SIG-M5 treated with dmso at 0.1 percent for 504 hours (cell line): ENCODE data around the gene ZNF268.
"Not testable (repeated sequence)": the region's sequence is repeated elsewhere in the genome, so short reads cannot be mapped to it uniquely, and the experiment has no call there.

ENCODE experiments used
- DNase-seq: peaks from one replicate; lab custom pipeline; 2025; ENCODE audit not compliant: unreplicated experiment; lab: John Stamatoyannopoulos, UW

ZNF268 gene

GRCh38 chr12:133226690-133227089 is 45.4 kb downstream of the ZNF268 start:
- DNase-seq: no peak

DNA sequence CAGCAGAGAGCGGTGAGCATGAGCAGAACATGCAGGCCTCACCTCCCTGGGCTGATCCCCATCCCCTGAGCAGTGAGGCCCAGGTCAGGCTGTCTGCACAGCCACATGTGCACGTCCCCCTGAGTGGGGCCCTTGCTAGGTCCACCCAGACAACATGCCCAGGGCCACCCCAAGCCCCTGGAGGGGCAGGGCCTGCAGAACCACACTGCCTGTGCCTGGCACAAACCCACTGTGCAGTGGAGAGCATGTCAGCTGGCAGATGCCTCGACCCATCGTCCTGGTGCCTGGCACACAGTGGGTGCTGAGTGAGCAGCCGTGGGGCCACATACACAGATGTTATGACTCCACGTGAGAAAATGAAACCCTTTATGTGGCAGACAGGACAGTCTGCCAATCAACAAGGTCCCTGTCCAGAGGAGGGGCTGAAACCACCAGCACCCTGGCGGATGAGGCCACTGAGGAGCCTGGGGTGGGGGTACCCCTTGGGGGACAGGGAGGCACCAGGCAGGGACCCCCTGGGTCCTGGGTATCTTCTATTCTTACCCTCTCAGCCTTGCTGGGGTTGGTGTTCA is 46.1 kb downstream of the ZNF268 start:
- no peak for DNase-seq

DNA sequence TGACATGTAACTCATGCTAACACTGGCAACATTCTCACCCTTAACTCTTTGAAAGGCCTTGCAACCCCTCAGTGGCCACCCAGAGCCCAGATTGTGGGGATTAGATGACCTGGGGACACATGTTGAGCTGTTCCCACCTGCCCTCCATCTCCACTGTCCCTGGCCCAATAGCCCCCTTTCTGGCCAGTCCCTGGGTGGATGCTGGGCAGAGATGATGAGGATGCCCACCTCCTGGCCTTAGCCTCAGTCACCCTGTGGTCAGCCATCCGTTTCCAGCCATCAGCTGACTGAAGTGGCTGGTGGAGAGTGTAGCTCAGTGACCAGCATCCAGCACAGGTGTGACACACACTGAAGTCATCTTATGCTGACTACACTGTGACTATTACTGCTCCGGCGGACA is 49.7 kb downstream of the ZNF268 start:
- no peak for DNase-seq

DNA sequence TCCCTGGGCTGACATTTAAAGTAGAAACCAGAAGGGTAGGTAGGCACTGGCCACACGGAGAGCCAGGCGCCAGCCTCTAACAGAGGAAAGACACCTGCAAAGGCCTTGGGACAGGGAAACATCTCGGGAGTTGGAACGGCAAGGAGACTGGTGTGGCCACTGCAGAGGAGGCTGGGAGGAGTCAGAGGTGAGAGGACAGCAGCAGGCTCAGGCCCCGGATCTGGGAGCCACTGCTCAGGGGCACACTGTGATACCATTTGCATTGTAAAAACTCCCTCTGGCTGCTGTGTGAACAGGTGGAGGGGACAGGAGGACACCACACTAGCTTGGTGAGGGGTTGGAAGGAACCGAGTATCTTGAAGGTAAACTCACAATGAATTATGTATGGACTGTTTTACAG is 51.7 kb downstream of the ZNF268 start:
- DNase-seq: no peak

- no peak for DNase-seq
Observed at GRCh38 chr12:133233993-133234564, 52.8 kb downstream of the ZNF268 start.

- no peak for DNase-seq
Observed at GRCh38 chr12:133234971-133235370, 53.7 kb downstream of the ZNF268 start.

GRCh38 chr12:133235401-133236112 is 54.3 kb downstream of the ZNF268 start, which contains the start of gene ANHX:
TSS of gene ANHX (minus strand) at chr12:133235877. CDS start at chr12:133234356, 1,521 bp downstream.
- no peak for DNase-seq

GRCh38 chr12:133236144-133236543 is 54.8 kb downstream of the ZNF268 start:
- DNase-seq: no peak

- no peak for DNase-seq
Observed at GRCh38 chr12:133236556-133236955, 55.3 kb downstream of the ZNF268 start.

DNA sequence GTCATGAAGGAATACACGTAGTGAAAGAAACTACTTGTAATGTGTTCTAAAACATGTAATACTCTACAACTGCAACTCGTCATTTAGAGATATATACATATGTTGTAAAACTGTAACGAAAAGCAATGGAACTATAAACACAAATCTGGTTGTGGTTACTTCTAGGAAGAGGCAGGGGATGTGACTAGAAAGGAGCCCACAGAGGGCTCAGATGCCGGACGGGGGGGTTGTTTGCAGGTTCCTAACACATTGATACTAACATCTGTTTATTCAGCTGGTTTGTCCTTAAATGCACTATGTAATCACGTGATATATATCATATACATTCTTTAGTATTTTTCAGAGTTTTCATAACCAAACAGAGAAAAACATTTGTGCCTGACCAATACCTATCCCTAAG is 70.4 kb downstream of the ZNF268 start:
- DNase-seq: no peak

GRCh38 chr12:133255833-133256232 is 74.5 kb downstream of the ZNF268 start:
- not testable (repeated sequence) for DNase-seq

DNA sequence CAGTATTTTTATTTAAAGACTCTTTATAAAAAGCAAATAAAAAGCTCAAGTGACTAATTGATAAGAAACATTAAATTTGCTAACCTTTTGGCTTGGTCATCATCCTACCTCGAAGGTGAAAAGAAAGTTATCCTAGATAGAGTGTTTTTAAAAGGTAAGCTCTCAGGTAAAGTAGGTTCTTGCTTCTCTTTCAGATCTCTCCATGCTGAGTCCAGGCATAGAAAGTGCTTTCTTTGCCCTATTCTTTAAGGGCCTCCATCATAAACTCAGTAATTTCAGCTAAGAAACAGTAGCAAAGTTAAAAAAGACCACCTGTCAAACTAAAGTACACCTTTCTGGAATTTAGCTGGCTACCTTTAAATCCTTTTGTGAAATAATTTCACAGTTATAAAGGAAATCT is 75.0 kb downstream of the ZNF268 start:
- no peak for DNase-seq

- DNase-seq: no peak
Observed at GRCh38 chr12:133264173-133264572, 82.9 kb downstream of the ZNF268 start.
